ENCODE results near the gene THBS3.
A peak's percentile ranks its signal among the peaks of the same experiment; 100 is the strongest.

The THBS3 gene

DNA sequence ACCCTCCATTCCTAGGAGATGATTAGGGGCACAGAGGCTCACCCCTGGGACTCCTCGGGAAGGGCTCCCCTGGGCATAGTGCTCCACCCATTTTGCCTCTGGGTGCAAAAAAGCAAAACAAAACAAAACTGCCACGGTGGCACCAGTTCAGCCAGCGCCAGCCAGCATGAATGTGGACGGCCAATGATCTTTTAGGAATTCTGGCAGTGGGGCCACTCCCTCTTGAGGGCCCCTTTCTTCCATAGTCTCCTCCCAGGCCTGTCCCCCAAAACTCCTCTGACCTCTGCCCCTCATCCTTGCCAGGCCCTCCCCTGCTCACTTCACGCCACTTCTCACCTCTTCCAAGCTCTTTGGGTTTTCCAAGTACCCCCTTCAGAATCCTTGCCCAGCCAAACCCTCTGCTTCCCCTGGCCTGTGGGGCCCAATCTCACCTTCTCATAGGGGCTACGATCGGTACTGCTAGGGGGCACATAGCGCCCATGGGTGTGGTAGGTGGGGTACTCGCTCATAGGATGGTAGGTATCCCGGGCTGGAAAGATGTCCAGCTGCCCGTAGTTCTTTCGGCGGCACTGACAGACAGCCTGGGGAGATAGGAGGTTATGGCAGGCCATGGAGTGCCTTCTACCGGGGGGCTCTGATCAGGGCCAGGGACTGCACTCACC lies 20.8 kb downstream of the THBS3 start:
- no peak for DNase-seq

DNA sequence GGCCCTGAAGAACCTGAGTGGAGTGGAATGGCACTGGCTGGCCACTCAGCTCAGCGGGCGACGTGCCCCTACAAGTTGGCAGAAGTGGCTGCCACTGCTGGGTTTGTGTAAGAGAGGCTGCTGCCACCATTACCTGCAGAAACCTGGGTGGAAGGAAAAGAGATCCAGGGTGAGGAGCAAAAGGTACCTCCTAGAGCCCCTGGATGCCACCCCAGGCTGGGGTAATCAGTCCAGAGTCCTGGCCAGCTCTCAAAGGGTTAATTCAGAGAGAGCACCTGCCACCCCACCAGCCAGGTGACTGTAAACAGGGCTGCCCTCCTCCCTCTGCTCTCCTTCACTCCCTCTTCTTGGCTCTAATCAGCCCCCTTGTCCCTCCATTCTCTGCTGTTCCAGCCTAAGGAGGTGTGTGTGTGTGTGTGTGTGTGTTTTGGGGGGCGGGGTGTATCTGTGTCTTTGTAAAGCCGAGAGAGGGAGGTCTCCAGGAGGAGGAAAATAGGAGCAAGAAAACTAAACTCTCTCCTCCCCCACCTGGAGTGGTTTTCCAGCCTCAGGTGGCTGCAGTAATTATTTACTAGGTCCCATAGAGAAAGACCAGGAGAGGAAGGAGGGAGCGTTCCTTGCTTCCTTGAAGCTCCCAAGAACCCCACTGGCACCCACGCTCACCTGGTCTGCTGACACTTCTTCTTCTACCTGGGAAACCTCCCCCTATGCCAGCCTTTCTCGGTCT lies 21.5 kb downstream of the THBS3 start:
- DNase-seq = peak; percentile 84

DNA sequence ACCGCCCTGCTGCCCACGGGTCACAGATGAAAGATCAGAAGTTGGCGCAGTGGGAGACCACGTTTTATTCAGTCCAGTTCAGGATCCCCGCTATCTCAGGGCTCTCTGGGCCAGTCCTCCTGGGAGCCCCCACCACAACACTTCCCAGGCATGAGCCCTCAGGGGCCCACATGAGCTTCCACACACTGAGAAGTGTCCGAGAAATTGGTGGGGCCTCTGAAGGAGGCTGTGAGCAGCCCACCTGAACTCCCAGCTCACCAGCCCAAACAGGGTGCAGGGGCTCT lies 22.0 kb downstream of the THBS3 start:
- no peak for DNase-seq

DNA sequence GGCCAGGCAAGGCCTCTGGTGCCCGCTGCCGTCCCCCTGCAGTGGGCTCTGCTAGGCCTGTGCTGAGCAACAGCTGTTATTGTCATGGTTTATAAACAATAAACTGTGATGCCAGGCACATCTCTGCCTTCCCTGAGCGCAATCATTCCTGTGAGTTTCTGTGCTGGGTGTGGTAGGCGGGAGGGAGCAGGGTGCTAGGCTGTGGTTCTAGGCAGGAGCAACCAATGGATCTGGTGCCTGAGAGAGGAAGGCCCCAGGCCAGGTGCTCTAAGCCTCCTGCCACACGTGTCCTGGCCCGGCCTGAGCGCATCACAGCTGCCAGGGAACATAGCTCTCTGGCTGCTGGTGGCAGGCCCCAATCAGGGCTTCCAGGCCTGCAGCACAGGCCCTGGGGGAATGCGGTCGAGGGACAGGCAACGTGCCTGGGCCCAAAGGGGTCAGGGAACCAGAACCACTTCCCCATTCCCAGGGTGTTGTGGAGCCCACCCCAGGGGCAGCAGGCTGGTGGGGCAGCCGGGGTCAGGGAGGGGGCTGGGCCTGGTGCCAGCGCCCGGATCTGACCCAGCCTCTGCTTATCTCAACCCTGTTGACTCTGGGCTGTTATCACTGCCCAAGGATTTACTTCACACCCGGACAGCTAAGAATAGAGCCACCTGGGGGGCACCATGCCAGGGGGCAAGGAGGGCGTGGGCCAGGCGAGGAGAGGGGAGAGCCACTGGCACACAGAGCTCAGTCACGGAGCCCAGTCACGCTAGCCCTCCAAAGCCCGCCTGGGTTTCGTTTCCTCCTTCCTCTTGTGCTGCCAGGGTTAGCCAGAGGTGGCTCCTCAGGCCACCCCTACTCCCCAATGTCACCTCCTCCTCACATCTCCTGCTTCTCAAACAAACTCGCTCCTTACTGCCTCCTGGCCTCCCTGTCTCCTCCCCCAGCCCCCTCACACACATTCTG lies 22.6 kb downstream of the THBS3 start:
- peak; percentile 89 for DNase-seq

DNA sequence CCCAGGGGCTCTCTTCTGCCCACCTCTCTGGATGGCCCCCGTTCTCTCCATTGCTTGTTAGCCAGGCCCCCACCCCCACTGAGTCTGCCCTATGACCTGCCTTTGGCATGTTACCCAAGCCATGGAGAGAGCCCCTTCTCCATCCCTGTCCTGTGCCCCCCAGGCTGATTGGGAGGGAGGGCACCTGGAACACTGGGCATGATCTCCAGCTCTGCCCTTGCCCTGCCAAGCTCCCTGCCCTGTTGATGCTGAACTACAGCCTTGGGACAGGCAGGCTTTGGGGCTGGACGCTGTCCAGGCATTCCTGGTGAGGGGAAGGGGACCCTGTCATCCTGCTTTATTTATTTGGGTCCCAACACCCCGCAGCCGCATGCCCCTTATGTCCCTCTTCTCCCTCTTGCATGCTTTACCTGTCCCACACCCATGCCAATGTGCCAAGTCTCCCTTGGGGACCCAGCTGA lies 23.3 kb downstream of the THBS3 start:
- DNase-seq = no peak

DNA sequence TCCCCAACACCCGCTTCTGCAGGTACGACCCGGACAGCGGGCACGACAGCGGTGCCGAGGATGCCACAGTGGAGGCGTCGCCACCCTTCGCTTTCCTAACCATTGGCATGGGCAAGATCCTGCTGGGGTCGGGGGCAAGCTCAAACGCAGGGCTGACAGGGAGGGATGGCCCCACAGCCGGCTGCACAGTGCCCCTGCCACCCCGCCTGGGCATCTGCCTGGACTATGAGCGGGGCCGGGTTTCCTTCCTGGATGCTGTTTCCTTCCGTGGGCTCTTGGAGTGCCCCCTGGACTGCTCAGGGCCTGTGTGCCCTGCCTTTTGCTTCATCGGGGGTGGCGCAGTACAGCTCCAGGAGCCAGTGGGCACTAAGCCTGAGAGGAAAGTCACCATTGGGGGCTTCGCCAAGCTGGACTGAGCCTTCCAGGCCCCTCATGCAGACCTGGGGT lies 23.9 kb downstream of the THBS3 start:
- DNase-seq = no peak

DNA sequence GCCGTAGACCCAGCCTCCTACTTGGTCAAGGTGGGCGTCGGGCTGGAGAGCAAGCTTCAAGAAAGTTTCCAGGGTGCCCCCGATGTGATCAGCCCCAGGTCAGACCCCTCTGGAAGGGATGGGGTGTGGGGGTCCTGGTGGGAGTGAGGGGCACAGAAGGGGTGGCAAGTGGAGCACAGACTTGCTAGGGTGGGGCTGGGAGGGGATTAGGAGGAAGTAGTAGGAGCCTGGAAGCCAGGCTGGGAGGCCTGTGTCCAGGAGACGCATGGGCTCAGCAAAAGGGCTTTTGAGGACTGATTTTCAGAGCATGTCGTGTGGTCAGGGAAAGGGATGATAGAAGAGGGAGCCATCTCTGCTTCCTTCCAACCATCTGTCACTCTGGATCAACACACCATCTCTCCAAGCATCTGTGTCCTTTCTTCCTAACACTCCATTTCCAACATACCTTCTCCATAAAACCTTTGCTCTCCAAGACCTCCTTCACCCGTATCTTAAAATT lies 25.6 kb downstream of the THBS3 start:
- DNase-seq = no peak

DNA sequence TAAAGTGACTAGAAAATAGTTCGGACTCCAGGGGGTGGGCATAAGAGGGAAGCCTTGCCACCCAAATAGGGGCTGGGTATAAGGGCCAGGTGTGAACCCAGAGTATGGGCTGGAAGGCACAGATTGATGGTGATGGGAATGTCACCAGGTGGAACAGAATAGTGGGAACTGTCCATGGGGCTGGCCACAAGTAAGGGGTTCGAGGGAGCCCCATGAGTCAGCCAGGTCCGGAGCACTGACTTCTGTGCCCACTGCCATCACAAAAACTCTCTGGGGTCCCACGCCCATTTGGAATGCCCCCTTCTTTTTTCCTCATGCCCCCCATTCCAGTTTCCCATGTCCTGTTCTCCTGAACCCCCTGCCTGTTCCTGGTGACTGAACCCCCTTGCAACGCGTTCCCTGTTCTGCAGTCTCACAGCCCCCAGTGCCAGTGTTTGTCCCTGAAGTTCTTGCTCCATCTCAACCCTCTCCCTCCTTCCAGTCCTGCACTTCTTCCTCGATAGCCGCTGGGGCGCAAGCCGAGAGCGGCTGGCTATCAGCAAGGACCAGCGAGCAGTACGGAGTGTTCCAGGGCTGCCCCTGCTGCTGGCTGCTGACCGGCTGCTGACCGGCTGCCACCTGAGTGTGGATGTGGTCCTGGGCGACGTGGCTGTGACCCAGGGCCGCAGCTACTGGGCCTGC lies 26.2 kb downstream of the THBS3 start:
- DNase-seq = no peak

DNA sequence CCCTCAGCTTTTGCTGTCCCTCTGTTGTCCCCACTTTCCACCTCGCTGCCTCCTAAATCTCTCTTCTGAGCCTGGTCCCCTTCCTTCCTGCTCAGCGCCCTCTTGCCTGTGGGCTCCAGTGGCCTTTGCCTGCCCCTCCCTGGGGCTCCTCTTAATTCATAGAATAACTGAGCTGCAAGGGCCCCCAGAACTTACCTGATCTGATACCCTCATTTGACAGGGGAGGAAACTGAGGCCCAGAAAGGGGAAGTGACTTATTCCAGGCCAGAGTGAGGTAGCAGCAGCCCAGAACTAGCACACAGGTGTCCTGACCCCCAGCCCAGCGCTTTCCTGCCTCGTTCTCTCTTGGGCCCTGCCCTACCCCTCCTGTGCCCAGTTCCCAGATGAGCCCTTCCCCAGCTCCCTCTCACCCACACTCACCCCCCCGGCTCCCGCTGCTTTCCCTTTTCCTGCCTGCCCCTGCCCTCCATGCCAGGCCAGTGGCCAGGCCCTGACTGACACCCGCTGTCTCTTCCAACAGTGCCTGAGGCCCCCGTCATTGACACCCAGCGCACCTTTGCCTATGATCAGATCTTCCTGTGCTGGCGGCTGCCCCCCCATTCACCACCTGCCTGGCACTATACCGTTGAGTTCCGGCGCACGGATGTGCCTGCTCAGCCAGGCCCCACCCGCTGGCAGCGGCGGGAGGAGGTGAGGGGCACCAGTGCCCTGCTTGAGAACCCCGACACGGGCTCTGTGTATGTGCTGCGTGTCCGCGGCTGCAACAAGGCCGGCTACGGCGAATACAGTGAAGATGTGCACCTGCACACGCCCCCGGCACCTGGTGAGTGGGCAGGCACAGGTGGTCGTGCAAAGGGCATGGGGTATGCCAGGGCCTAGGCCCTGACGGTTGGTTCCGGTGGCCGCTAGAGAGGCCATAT lies 28.3 kb downstream of the THBS3 start:
- DNase-seq = no peak

DNA sequence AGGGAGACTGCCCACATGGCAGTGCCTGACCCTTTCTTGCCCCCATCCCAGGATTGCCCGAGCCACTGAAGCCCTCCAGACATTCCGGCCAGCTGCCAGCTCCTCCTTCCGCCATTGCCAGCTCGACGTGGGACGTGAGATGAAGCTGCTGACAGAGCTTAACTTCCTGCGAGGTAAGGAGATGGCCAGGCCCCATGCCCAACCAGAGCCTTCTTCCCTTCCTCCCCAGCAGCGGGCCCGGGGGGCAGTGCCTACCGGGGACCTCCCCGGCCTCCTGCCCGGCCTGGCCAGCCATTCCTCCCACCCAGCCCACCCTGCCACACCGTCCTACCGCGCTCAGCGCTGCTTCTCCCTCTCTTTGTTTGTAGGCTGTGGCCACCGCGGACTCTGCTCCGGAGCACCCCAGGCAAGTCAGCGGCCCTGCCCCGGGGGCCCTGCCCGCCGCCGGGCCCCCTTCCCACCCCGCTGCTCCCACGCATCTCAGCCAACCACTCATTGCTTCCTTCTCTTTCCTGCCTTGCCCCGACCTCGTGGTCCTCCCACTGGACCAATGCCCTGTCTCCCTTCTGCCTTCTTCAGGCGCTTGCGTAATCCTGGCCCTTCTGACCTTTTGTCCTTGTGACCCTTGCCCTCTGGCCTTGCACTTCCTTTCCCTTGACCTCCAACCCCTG lies 29.1 kb downstream of the THBS3 start:
- no peak for DNase-seq

DNA sequence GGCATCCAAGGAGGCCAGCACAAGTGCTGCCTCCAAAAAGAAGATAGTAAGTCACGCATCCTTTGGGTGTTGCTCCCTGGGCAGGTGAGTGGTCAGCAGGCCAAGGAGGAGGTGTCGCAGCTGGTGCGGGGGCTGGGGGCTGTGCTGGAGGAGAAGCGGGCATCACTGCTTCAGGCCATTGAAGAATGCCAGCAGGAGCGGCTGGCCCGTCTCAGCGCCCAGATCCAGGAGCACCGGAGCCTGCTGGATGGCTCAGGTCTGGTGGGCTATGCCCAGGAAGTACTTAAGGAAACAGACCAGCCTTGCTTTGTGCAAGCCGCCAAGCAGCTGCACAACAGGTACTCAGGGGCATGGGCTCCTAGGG lies 29.8 kb downstream of the THBS3 start:
- no peak for DNase-seq

DNA sequence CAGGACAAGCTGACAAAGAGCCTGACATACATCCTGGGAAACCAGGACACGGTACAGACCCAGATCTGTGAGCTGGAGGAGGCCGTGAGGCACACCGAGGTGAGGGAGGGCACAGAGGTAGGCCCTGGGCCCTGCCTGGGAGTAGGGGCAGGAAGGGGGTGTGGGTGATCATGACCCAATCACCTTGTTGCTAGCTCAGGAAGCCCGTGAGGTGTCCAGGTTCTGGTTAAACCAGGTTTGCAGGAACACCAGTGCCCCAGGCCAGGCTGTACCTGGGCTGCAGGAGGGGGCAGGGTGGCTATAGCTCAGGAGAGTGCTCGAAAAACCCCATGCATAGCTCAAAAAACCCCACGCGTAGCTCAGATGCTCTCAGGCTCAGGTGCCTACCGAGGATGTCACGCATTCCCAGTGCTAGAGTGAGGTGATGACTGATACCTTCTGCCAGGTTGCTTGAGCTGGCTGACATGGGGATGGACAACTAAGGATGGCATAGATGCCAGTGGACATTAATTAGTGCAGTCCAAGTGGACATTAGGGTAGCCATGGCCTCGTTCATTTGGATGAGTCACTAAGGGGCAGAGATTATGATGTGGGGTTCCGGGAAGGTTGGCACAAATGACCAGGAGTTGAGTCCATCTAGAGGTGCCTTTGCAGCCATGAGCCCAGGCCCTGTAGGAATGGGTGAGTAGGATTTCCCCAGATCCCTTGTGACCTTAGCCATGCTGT lies 30.3 kb downstream of the THBS3 start:
- no peak for DNase-seq

DNA sequence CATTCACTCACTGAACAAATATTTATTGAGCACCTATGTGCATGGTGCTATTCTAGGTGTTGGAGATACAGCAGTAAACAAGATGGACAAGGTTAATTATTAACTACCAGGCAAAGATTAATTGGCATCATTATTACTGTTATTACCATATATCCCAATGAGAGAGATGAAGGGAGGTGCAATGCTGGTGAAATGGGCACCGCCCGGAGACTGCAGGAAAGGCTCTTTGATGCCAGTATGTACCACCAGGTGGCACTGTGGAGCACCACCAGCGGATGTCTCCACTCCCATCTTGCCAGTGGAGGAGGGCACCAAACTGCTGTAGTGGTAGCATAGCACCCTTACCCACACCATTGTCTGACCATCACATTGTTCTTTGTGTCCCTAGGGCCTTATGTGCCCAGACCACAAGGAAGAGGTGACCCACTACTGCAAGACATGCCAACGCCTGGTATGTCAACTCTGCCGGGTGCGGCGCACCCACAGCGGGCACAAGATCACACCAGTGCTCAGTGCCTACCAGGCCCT lies 31.1 kb downstream of the THBS3 start:
- DNase-seq = peak; percentile 98

DNA sequence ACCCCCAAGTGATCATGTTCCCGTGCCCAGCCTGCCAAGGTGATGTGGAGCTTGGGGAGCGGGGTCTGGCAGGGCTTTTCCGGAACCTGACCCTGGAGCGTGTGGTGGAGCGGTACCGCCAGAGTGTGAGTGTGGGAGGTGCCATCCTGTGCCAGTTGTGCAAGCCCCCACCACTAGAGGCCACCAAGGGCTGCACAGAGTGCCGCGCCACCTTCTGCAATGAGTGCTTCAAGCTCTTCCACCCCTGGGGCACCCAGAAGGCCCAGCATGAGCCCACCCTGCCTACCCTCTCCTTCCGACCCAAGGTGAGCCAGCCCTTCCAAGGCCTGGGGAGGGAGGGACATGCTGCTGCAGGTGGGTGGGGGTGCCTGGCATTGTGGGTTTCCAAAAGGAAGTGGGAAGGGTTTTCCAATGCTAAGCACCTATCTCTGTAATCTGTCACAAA lies 31.7 kb downstream of the THBS3 start:
- peak; percentile 92 for DNase-seq

DNA sequence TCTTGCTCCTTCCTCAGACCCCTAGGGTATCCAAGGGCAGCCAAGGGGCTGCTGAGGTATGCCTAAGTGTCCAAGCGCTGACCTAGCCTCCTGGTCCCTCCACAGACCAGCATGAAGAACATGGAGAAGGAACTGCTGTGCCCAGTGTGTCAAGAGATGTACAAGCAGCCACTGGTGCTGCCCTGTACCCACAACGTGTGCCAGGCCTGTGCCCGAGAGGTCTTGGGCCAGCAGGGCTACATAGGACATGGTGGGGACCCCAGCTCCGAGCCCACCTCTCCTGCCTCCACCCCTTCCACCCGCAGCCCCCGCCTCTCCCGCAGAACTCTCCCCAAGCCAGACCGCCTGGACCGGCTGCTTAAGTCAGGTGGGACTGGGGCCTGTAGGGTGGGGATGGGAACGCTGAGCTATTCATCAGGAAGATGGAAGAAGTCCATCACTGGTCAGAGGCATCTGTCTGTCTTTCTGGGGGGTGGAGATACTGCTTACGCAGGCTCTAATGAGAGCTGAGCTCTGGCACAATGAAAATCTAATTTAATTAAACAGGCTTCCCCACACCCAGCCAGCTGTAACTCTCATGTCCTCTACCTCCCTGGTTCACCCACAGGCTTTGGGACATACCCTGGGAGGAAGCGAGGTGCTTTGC lies 32.3 kb downstream of the THBS3 start:
- DNase-seq = peak; percentile 74

DNA sequence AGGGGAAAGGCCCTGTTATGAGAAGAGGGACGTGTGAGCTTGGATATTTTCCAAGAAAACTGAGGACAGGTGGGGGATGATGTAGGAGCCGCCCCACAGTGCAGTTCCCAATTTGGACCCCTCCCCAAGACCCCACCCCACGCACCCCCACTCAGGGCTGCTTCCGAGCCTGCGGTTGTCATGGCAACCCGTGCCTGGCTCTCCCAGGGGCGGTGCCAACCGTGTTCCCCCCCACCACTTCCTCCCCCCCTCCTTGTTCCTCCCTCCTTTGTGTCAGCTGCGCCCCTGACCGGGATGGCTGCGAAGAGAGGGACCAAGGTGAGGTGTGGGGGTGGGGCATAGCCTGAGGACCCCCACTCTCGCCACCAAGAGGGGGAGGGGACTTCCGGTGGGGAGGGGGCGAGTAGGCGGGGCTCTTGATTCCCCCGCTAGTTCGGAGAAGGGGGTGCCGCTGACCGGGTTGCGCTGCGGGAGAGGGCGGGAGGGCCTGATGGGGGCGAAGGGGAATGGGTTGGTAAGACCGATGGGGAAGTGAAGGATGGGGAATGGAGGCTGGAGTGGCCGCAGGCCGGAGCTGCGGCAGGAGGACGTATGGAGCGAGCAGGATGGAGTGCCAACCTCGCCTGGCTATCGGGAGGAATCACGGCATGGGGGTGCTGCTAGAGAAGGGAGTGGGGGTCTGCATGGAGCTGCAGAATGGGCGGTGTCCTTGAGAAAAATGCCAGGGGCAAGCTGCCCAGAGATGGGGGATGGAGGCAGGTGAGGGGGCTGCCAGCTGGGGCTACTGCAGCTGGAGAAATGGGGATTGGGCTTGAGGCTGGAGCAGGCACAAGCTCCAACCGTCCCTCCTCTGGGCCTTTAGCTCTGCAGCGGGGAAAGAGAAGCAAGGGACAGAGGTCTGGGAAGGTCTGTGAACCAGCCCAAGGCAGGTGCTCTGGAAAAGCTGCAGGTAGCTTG lies 33.1 kb downstream of the THBS3 start:
- peak; percentile 89 for DNase-seq

DNA sequence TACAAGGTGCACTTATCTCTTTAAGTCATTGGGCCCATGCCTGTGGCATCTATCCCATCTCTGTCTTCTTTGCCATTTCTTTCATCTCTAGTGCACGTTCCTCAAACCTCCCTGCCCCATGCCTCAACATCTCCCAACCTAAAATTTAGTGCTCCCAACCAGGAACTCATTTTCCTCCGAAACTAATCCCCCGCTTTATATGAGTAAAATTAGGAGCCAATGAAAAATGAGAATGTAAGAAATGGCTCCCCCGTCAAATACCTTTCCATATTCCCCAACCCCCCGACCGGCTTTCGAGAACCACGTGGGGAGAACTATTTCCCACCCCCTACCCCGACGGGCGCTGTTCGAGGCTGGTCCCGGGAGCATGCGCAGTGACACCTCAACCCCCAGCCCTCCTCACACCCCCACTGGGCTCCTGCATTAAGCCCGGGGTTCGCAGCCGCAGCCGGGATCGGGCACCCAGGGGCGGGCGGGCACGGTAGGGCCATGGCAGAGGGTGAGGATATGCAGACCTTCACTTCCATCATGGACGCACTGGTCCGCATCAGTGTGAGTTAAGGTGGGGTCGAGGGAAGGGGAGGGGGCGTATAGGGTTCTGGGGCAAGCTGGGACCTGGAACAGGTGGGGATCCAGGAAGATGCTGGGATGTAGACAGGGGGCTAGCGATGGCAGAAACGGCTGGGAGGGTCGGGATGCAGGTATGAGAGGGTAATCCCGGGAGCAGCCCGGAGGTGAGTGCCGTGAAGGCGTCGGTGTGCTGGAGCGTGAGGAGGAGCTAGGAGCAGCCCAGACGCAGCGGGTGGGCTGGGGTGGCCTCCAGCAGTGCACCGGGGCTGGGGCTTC lies 34.0 kb downstream of the THBS3 start, which contains the start of gene TRIM46:
TSS of gene TRIM46 (plus strand) at position 372 of the 846 bp plus-strand sequence. CDS start at position 490, 118 bp downstream.
- peak; percentile 89 for DNase-seq

Measured in DMS53 (cell line).